ENCODE measurements around the gene PCDHA11.

DNA sequence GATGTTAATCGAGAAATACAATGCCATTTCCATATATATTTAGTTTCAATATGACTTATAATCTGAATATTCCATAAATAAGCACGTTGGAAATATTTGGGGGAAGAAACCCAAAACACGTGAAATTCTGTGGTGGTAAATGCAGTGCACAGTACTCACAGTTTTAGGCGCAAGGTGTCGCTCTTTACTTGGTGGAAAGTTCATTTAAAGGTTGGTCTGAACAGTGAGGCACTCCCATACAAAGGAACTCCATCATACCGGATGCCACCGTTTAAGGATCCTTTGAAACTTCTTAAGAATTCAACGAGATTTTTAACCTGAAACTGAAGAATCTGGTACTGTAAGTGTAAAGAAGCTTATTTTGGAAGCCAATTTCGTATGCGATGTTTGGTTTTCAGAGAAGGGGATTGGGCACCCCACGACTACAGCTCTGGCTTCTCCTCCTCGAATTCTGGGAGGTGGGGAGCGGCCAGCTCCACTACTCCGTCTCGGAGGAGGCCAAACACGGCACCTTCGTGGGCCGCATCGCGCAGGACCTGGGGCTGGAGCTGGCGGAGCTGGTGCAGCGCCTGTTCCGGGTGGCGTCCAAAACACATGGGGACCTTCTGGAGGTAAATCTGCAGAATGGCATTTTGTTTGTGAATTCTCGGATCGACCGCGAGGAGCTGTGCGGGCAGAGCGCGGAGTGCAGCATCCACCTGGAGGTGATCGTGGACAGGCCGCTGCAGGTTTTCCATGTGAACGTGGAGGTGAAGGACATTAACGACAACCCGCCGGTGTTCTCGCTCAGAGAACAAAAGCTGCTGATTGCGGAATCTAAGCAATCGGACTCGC, at the start of gene PCDHA11:
- TF ChIP-seq ETS1 (CRISPR knock-in tag; IDR thresholded peaks at IDR 0.05) (no peak), CTCF (CRISPR knock-in tag; IDR thresholded peaks at IDR 0.05) (peak; percentile 73), KAT8 (CRISPR knock-in tag; IDR thresholded peaks at IDR 0.05) (no peak)

Measured in HepG2 (cell line).